ENCODE results near the gene LNPK.
"Not testable (repeated sequence)": the region's sequence is repeated elsewhere in the genome, so short reads cannot be mapped to it uniquely, and the experiment has no call there.

Gene LNPK

GRCh38 chr2:175964195-175964594, 37.9 kb downstream of the LNPK start:
- no peak overlapping the region for H3K4me3 ChIP-seq (ENCODE audit: low read depth, low read length)
- POLR2A ChIA-PET, result no interaction called here
- TF ChIP-seq CTCF (IDR thresholded peaks at IDR 0.05; ENCODE audit: insufficient read depth, low read length, missing control alignments), result no peak
- CTCF ChIA-PET, result no interaction called here
- no peak for DNase-seq (ENCODE audit: low read depth, low spot score)

GRCh38 chr2:175963171-175963570, 38.9 kb downstream of the LNPK start:
- H3K4me3 ChIP-seq (ENCODE audit: low read depth, low read length); DNase-seq (ENCODE audit: low read depth, low spot score); CTCF ChIA-PET; POLR2A ChIA-PET: not testable (repeated sequence)

GRCh38 chr2:175957845-175958244, 44.2 kb downstream of the LNPK start:
- POLR2A ChIA-PET, result no interaction called here
- no peak overlapping the region for H3K4me3 ChIP-seq (ENCODE audit: low read depth, low read length)
- CTCF ChIA-PET, result interaction anchor here (1.0 to 1.8 kb wide), 2 partner anchors 10 to 19 kb away, joined by 3 to 5 read pairs; no protein-coding TSS in a partner anchor
- no peak for DNase-seq (ENCODE audit: low read depth, low spot score)
- no peak for TF ChIP-seq CTCF (IDR thresholded peaks at IDR 0.05; ENCODE audit: insufficient read depth, low read length, missing control alignments)

GRCh38 chr2:175955136-175955535, 46.9 kb downstream of the LNPK start:
- no peak for TF ChIP-seq CTCF (IDR thresholded peaks at IDR 0.05; ENCODE audit: insufficient read depth, low read length, missing control alignments)
- DNase-seq (ENCODE audit: low read depth, low spot score), result no peak
- ChIA-PET POLR2A (no interaction called here), CTCF (no interaction called here)
- no peak overlapping the region for H3K4me3 ChIP-seq (ENCODE audit: low read depth, low read length)

- CTCF ChIA-PET, result interaction anchor here (1.0 kb wide), 1 partner anchor 52 kb away, joined by 3 read pairs; the partner anchor contains the start of gene LNPK
- no peak for TF ChIP-seq CTCF (IDR thresholded peaks at IDR 0.05; ENCODE audit: insufficient read depth, low read length, missing control alignments)
- POLR2A ChIA-PET, result no interaction called here
- no peak for DNase-seq (ENCODE audit: low read depth, low spot score)
- no peak overlapping the region for H3K4me3 ChIP-seq (ENCODE audit: low read depth, low read length)
Measured at GRCh38 chr2:175950512-175950911, 51.6 kb downstream of the LNPK start.

GRCh38 chr2:175948191-175948590, 53.9 kb downstream of the LNPK start:
- H3K4me3 ChIP-seq (ENCODE audit: low read depth, low read length), result no peak overlapping the region
- TF ChIP-seq CTCF (IDR thresholded peaks at IDR 0.05; ENCODE audit: insufficient read depth, low read length, missing control alignments), result no peak
- POLR2A ChIA-PET, result no interaction called here
- no peak for DNase-seq (ENCODE audit: low read depth, low spot score)
- CTCF ChIA-PET, result no interaction called here

GRCh38 chr2:175947073-175947472, 55.0 kb downstream of the LNPK start:
- no peak overlapping the region for H3K4me3 ChIP-seq (ENCODE audit: low read depth, low read length)
- CTCF ChIA-PET, result no interaction called here
- POLR2A ChIA-PET, result no interaction called here
- no peak for TF ChIP-seq CTCF (IDR thresholded peaks at IDR 0.05; ENCODE audit: insufficient read depth, low read length, missing control alignments)
- DNase-seq (ENCODE audit: low read depth, low spot score), result no peak
